ENCODE measurements around the gene CSTF2. TPM values are rescaled to one million over a fixed set of nuclear protein-coding genes. Genes with fewer than 3 reads are reported as not detected.

Gene CSTF2
- total RNA-seq, 1 experiment from 2014 or later = 30.3 TPM

GRCh38 chrX:100850317-100850716 lies 30.1 kb downstream of the CSTF2 start:
- no peaks in the 10 kb centered on the region for H3K27me3 Mint-ChIP-seq (ENCODE audit: low read depth)
- TF ChIP-seq, protein P1, sequence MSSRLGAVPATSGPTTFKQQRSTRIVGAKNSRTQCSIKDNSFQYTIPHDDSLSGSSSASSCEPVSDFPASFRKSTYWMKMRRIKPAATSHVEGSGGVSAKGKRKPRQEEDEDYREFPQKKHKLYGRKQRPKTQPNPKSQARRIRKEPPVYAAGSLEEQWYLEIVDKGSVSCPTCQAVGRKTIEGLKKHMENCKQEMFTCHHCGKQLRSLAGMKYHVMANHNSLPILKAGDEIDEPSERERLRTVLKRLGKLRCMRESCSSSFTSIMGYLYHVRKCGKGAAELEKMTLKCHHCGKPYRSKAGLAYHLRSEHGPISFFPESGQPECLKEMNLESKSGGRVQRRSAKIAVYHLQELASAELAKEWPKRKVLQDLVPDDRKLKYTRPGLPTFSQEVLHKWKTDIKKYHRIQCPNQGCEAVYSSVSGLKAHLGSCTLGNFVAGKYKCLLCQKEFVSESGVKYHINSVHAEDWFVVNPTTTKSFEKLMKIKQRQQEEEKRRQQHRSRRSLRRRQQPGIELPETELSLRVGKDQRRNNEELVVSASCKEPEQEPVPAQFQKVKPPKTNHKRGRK (CRISPR knock-in tag; IDR thresholded peaks at IDR 0.05; ENCODE audit: borderline replicate concordance) = no peak
- ATAC-seq (no peak), DNase-seq (ENCODE audit: low spot score) (no peak)
- no peak overlapping the region for H3K27ac Mint-ChIP-seq
- no peaks in the 10 kb centered on the region for H3K9me3 Mint-ChIP-seq
- POLR2A ChIA-PET = no interaction called here
- no peaks in the 10 kb centered on the region for H3K36me3 Mint-ChIP-seq
- CTCF ChIA-PET = no interaction called here
- no peaks in the 10 kb centered on the region for H3K4me1 Mint-ChIP-seq
- H3K4me3 Mint-ChIP-seq = no peak overlapping the region

- H3K9me3 Mint-ChIP-seq = peaks cover 3% of the 10 kb centered on the region; the same call in 1 of the 2 replicates
- H3K4me1 Mint-ChIP-seq = no peaks in the 10 kb centered on the region
- no peak for ATAC-seq
- TF ChIP-seq TEAD4 (CRISPR knock-in tag; IDR thresholded peaks at IDR 0.05) (no peak), JUN (CRISPR knock-in tag; IDR thresholded peaks at IDR 0.05) (no peak), ESRRA (CRISPR knock-in tag; IDR thresholded peaks at IDR 0.05; ENCODE audit: borderline replicate concordance) (no peak), E2F4 (CRISPR knock-in tag; IDR thresholded peaks at IDR 0.05; ENCODE audit: borderline replicate concordance, low read depth) (no peak), JAZF1 (CRISPR knock-in tag; IDR thresholded peaks at IDR 0.05) (no peak), EMX1 (CRISPR knock-in tag; IDR thresholded peaks at IDR 0.05) (no peak), NR1H2 (CRISPR knock-in tag; IDR thresholded peaks at IDR 0.05) (no peak), ETV6 (CRISPR knock-in tag; IDR thresholded peaks at IDR 0.05) (no peak), E2F1 (CRISPR knock-in tag; IDR thresholded peaks at IDR 0.05) (no peak), ZNF138 (CRISPR knock-in tag; conservative IDR thresholded peaks at IDR 0.05) (no peak), NR2C2 (CRISPR knock-in tag; IDR thresholded peaks at IDR 0.05) (no peak), ATF6 (CRISPR knock-in tag; IDR thresholded peaks at IDR 0.05) (no peak), CBFB (CRISPR knock-in tag; IDR thresholded peaks at IDR 0.05; ENCODE audit: low read depth) (no peak), RELA (CRISPR knock-in tag; IDR thresholded peaks at IDR 0.05; ENCODE audit: borderline replicate concordance) (no peak), AR (CRISPR knock-in tag; IDR thresholded peaks at IDR 0.05) (no peak)
- TF ChIP-seq, protein P2, sequence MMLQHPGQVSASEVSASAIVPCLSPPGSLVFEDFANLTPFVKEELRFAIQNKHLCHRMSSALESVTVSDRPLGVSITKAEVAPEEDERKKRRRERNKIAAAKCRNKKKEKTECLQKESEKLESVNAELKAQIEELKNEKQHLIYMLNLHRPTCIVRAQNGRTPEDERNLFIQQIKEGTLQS (CRISPR knock-in tag; conservative IDR thresholded peaks at IDR 0.05) = no peak
- CTCF ChIA-PET = no interaction called here
- no peak overlapping the region for H3K4me3 Mint-ChIP-seq
- DNase-seq (ENCODE audit: low spot score) = no peak
- POLR2A ChIA-PET = no interaction called here
- H3K27me3 Mint-ChIP-seq (ENCODE audit: low read depth) = peaks cover 4% of the 10 kb centered on the region; the same call in 1 of the 2 replicates
- no peak overlapping the region for H3K27ac Mint-ChIP-seq
- no peaks in the 10 kb centered on the region for H3K36me3 Mint-ChIP-seq
These were observed 32.6 kb downstream of the CSTF2 start for GRCh38 chrX:100852810-100853209.

Measured in WTC11 (cell line).